Fibroblast of lung (primary cell): Measurements from ENCODE around the gene LAMB3.

ENCODE experiments used
- EZH2 ChIP-seq: IDR thresholded peaks from 2 replicates; pipeline ENCODE4 v1.5.1; 2012; ENCODE audit warnings: low read length, control low read depth, mild to moderate bottlenecking; ENCODE audit errors: missing control alignments
- TF ChIP-seq, protein P1 (sequence below), 2 donors: IDR thresholded peaks in 1 of 2; conservative IDR thresholded peaks in 1 of 2; 1 replicate in 1 of 2; 2 replicates in 1 of 2; pipeline ENCODE4 v1.5.1; 2011 to 2012; ENCODE audit warnings: low read length in 2 of 2, control low read depth in 1 of 2, inconsistent platforms in 1 of 2, low read depth in 1 of 2, mild to moderate bottlenecking in 1 of 2

- TF ChIP-seq, protein P1, sequence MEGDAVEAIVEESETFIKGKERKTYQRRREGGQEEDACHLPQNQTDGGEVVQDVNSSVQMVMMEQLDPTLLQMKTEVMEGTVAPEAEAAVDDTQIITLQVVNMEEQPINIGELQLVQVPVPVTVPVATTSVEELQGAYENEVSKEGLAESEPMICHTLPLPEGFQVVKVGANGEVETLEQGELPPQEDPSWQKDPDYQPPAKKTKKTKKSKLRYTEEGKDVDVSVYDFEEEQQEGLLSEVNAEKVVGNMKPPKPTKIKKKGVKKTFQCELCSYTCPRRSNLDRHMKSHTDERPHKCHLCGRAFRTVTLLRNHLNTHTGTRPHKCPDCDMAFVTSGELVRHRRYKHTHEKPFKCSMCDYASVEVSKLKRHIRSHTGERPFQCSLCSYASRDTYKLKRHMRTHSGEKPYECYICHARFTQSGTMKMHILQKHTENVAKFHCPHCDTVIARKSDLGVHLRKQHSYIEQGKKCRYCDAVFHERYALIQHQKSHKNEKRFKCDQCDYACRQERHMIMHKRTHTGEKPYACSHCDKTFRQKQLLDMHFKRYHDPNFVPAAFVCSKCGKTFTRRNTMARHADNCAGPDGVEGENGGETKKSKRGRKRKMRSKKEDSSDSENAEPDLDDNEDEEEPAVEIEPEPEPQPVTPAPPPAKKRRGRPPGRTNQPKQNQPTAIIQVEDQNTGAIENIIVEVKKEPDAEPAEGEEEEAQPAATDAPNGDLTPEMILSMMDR (conservative IDR thresholded peaks at IDR 0.05 in 1 of 2, IDR thresholded peaks at IDR 0.05 in 1 of 2; ENCODE audit: low read depth in 1 of 2, low read length in 2 of 2): no peak
- TF ChIP-seq EZH2: no peak
Measured at GRCh38 chr1:209650454-209650853, 1.8 kb downstream of the LAMB3 start.
